Esophagus (tissue), 2 donors: ENCODE data around the gene LRPAP1. TPM values are rescaled to one million over a fixed set of nuclear protein-coding genes. Genes with fewer than 3 reads are reported as not detected.
"Not testable (repeated sequence)": the region's sequence is repeated elsewhere in the genome, so short reads cannot be mapped to it uniquely, and the experiment has no call there.

Source experiments
- H3K27ac ChIP-seq, 2 donors: one replicate each; pipeline ENCODE4 v1.5.1; 2013; ENCODE audit warnings: low read depth in 2 of 2, mild to moderate bottlenecking in 2 of 2, inconsistent platforms in 1 of 2, low read length in 1 of 2, moderate library complexity in 1 of 2
- H3K27me3 ChIP-seq, 2 donors: one replicate each; pipeline ENCODE4 v1.6.1; 2013; ENCODE audit warnings: low read length in 2 of 2, control low read depth in 1 of 2, mild to moderate bottlenecking in 1 of 2; ENCODE audit not compliant: insufficient read depth in 2 of 2, control insufficient read depth in 1 of 2
- H3K36me3 ChIP-seq, 2 donors: one replicate each; pipeline ENCODE4 v1.6.1; 2013; ENCODE audit warnings: low read length in 1 of 2; ENCODE audit not compliant: control insufficient read depth in 2 of 2, insufficient read depth in 2 of 2
- H3K4me1 ChIP-seq, 2 donors: one replicate each; pipeline ENCODE4 v1.6.1; 2013; ENCODE audit warnings: low read length in 1 of 2; ENCODE audit not compliant: control insufficient read depth in 2 of 2, insufficient read depth in 2 of 2
- H3K4me3 ChIP-seq, 2 donors: one replicate each; pipeline ENCODE4 v1.5.1; 2013; ENCODE audit warnings: low read length in 2 of 2, mild to moderate bottlenecking in 2 of 2, low read depth in 1 of 2, moderate library complexity in 1 of 2
- H3K9me3 ChIP-seq, 2 donors: one replicate each; pipeline ENCODE4 v1.6.1; 2013; ENCODE audit warnings: mild to moderate bottlenecking in 2 of 2, low read depth in 1 of 2, low read length in 1 of 2, moderate library complexity in 1 of 2; ENCODE audit not compliant: control insufficient read depth in 2 of 2, insufficient read depth in 1 of 2
- WGBS, 2 donors: extraction: QIAGEN DNeasy Blood & Tissue Kit; methylation state at CpG; one replicate each; pipeline ENCODE4 v1.1.7; 2013; 5-methylcytosine and 5-hydroxymethylcytosine counted together
- polyA plus RNA-seq, 2 donors: library from polyadenylated mRNA; stranded (reverse); fragments of 200-250 nt; gene quantifications; one replicate each; pipeline ENCODE4 v1.2.3, GENCODE V29; 2013
- donor health status: healthy with polysubstance abuse.
- donor health status: Bipolar disorder and iron deficiency.

LRPAP1 gene
- polyA plus RNA-seq, 2 donors = 18.0 to 87.0 TPM

GRCh38 chr4:3563403-3563802 lies 31.2 kb upstream of the LRPAP1 start:
- WGBS, 2 donors = 88 to 91% methylated on average over 24 of the region's 24 CpGs
- Histone ChIP-seq H3K4me3 (no peak overlapping the region), H3K9me3 (no peaks in the 10 kb centered on the region), H3K4me1 (no peaks in the 10 kb centered on the region), H3K36me3 (no peaks in the 10 kb centered on the region), H3K27me3 (no peaks in the 10 kb centered on the region), H3K27ac (no peak overlapping the region)

- not testable (repeated sequence) for H3K4me3 ChIP-seq, H3K27ac ChIP-seq, H3K36me3 ChIP-seq, H3K9me3 ChIP-seq, H3K4me1 ChIP-seq, H3K27me3 ChIP-seq
- WGBS, 2 donors = 77 to 81% methylated on average over 6 to 7 of the region's 8 CpGs
Measured at GRCh38 chr4:3562127-3562526, 29.9 kb upstream of the LRPAP1 start.

- H3K27ac ChIP-seq, H3K36me3 ChIP-seq, H3K27me3 ChIP-seq, H3K9me3 ChIP-seq, H3K4me1 ChIP-seq, H3K4me3 ChIP-seq: not testable (repeated sequence)
- 79 to 100% methylated on average over 1 of the region's 1 CpG for WGBS, 2 donors
Measured at GRCh38 chr4:3560465-3560864, 28.2 kb upstream of the LRPAP1 start.

- 64 to 74% methylated on average over 10 to 12 of the region's 13 CpGs for WGBS, 2 donors
- not testable (repeated sequence) for H3K4me3 ChIP-seq, H3K36me3 ChIP-seq, H3K27me3 ChIP-seq, H3K27ac ChIP-seq, H3K9me3 ChIP-seq, H3K4me1 ChIP-seq
Measured at GRCh38 chr4:3559381-3560290, 27.4 kb upstream of the LRPAP1 start.

GRCh38 chr4:3558514-3558836 lies 26.3 kb upstream of the LRPAP1 start:
- not testable (repeated sequence) for H3K4me1 ChIP-seq, H3K27ac ChIP-seq, H3K4me3 ChIP-seq, H3K36me3 ChIP-seq, H3K27me3 ChIP-seq, H3K9me3 ChIP-seq
- WGBS, 2 donors = 70 to 81% methylated on average over 7 of the region's 7 CpGs

- not testable (repeated sequence) for H3K36me3 ChIP-seq, H3K9me3 ChIP-seq, H3K4me1 ChIP-seq, H3K4me3 ChIP-seq, H3K27me3 ChIP-seq, H3K27ac ChIP-seq
- 63 to 73% methylated on average over 12 to 17 of the region's 17 CpGs for WGBS, 2 donors
Measured at GRCh38 chr4:3557676-3558513, 25.7 kb upstream of the LRPAP1 start.

DNA sequence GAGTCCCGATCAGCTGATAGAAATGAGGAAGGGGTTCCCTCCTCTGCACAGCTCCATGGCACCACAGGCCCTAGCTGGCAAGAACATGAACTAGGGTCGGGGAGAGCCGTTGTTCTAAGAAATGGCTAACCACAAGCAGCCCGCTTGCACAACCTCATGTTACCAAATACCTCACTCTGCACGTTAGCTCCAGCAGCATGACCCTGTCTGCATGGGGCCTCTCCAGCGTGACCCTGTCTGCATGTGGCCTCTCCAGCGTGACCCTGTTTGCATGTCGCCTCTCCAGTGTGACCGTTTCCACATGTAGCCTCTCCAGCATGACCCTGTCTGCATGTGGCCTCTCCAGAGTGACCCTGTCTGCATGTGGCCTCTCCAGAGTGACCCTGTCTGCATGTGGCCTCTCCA lies 24.9 kb upstream of the LRPAP1 start:
- H3K9me3 ChIP-seq, H3K27ac ChIP-seq, H3K36me3 ChIP-seq, H3K27me3 ChIP-seq, H3K4me1 ChIP-seq, H3K4me3 ChIP-seq: not testable (repeated sequence)
- WGBS, 2 donors = 65 to 69% methylated on average over 9 of the region's 9 CpGs

GRCh38 chr4:3556244-3556867 lies 24.1 kb upstream of the LRPAP1 start:
- H3K4me3 ChIP-seq, H3K9me3 ChIP-seq, H3K27me3 ChIP-seq, H3K36me3 ChIP-seq, H3K27ac ChIP-seq, H3K4me1 ChIP-seq: not testable (repeated sequence)
- WGBS, 2 donors = 68 to 74% methylated on average over 17 of the region's 17 CpGs

- H3K27me3 ChIP-seq, H3K36me3 ChIP-seq, H3K9me3 ChIP-seq, H3K4me1 ChIP-seq, H3K4me3 ChIP-seq, H3K27ac ChIP-seq: not testable (repeated sequence)
- 63 to 72% methylated on average over 18 of the region's 18 CpGs for WGBS, 2 donors
Measured at GRCh38 chr4:3555459-3556070, 23.3 kb upstream of the LRPAP1 start.
